SK-N-MC (cell line): ENCODE results near the gene AP4S1.

Experiments used
- EZH2 ChIP-seq: fragments of 200-600 bp; sonication (generic); IDR thresholded peaks from one replicate; pipeline ENCODE4 v1.6.1; 2017; ENCODE audit warnings: antibody characterized with exemption
- FOXP2 ChIP-seq: optimal IDR thresholded peaks from 2 replicates; pipeline ENCODE3; 2011; ENCODE audit warnings: mild to moderate bottlenecking, moderate library complexity; ENCODE audit not compliant: insufficient read depth; ENCODE audit errors: extremely low read length, control extremely low read depth
- POLR2AphosphoS5 ChIP-seq: IDR thresholded peaks from 2 replicates; pipeline ENCODE4 v1.6.1; 2012; ENCODE audit warnings: mild to moderate bottlenecking, low read depth, low read length, borderline replicate concordance

GRCh38 chr14:31124197-31124596 lies 98.7 kb downstream of the AP4S1 start:
- no peak for TF ChIP-seq EZH2
- TF ChIP-seq POLR2AphosphoS5: no peak
- no peak for TF ChIP-seq FOXP2
